ENCODE data around the gene EXOC6. TPM values are rescaled to one million over a fixed set of nuclear protein-coding genes. Genes with fewer than 3 reads are reported as not detected.
"Not testable (repeated sequence)": the region's sequence is repeated elsewhere in the genome, so short reads cannot be mapped to it uniquely, and the experiment has no call there.

Gene EXOC6
- total RNA-seq, 1 donor = 13.5 TPM

- H3K9me3 ChIP-seq (ENCODE audit: low read depth, low read length) = peaks cover 8% of the 10 kb centered on the region
- no peaks in the 10 kb centered on the region for H3K4me1 ChIP-seq (ENCODE audit: insufficient read depth, low read length)
- H3K4me3 ChIP-seq (ENCODE audit: low read length) = no peak overlapping the region
- no peaks in the 10 kb centered on the region for H3K27me3 ChIP-seq (ENCODE audit: insufficient read depth, low read length)
Observed at GRCh38 chr10:92920866-92921265, 72.5 kb downstream of the EXOC6 start.

GRCh38 chr10:92923416-92923815 is 75.1 kb downstream of the EXOC6 start:
- Histone ChIP-seq H3K9me3 (ENCODE audit: low read depth, low read length) (peaks cover 8% of the 10 kb centered on the region), H3K4me3 (ENCODE audit: low read length) (no peak overlapping the region), H3K27me3 (ENCODE audit: insufficient read depth, low read length) (no peaks in the 10 kb centered on the region), H3K4me1 (ENCODE audit: insufficient read depth, low read length) (no peaks in the 10 kb centered on the region)

- Histone ChIP-seq H3K4me1 (ENCODE audit: insufficient read depth, low read length) (no peaks in the 10 kb centered on the region), H3K9me3 (ENCODE audit: low read depth, low read length) (no peaks in the 10 kb centered on the region), H3K4me3 (ENCODE audit: low read length) (no peak overlapping the region), H3K27me3 (ENCODE audit: insufficient read depth, low read length) (no peaks in the 10 kb centered on the region)
Observed at GRCh38 chr10:92929896-92930295, 81.6 kb downstream of the EXOC6 start.

GRCh38 chr10:92931597-92931996 is 83.3 kb downstream of the EXOC6 start:
- Histone ChIP-seq H3K27me3 (ENCODE audit: insufficient read depth, low read length) (no peaks in the 10 kb centered on the region), H3K9me3 (ENCODE audit: low read depth, low read length) (no peaks in the 10 kb centered on the region), H3K4me1 (ENCODE audit: insufficient read depth, low read length) (no peaks in the 10 kb centered on the region), H3K4me3 (ENCODE audit: low read length) (no peak overlapping the region)

- Histone ChIP-seq H3K27me3 (ENCODE audit: insufficient read depth, low read length) (no peaks in the 10 kb centered on the region), H3K4me3 (ENCODE audit: low read length) (no peak overlapping the region), H3K9me3 (ENCODE audit: low read depth, low read length) (no peaks in the 10 kb centered on the region), H3K4me1 (ENCODE audit: insufficient read depth, low read length) (no peaks in the 10 kb centered on the region)
Observed at GRCh38 chr10:92937876-92938275, 89.6 kb downstream of the EXOC6 start.

- no peaks in the 10 kb centered on the region for H3K9me3 ChIP-seq (ENCODE audit: low read depth, low read length)
- H3K27me3 ChIP-seq (ENCODE audit: insufficient read depth, low read length) = no peaks in the 10 kb centered on the region
- H3K4me3 ChIP-seq (ENCODE audit: low read length) = no peak overlapping the region
- H3K4me1 ChIP-seq (ENCODE audit: insufficient read depth, low read length) = no peaks in the 10 kb centered on the region
Observed at GRCh38 chr10:92938841-92939240, 90.5 kb downstream of the EXOC6 start.

- Histone ChIP-seq H3K4me1 (ENCODE audit: insufficient read depth, low read length) (no peaks in the 10 kb centered on the region), H3K4me3 (ENCODE audit: low read length) (no peak overlapping the region), H3K27me3 (ENCODE audit: insufficient read depth, low read length) (no peaks in the 10 kb centered on the region), H3K9me3 (ENCODE audit: low read depth, low read length) (no peaks in the 10 kb centered on the region)
Observed at GRCh38 chr10:92942226-92942625, 93.9 kb downstream of the EXOC6 start.

- no peaks in the 10 kb centered on the region for H3K9me3 ChIP-seq (ENCODE audit: low read depth, low read length)
- no peak overlapping the region for H3K4me3 ChIP-seq (ENCODE audit: low read length)
- no peaks in the 10 kb centered on the region for H3K27me3 ChIP-seq (ENCODE audit: insufficient read depth, low read length)
- H3K4me1 ChIP-seq (ENCODE audit: insufficient read depth, low read length) = no peaks in the 10 kb centered on the region
Observed at GRCh38 chr10:92946491-92946890, 98.2 kb downstream of the EXOC6 start.

- not testable (repeated sequence) for H3K9me3 ChIP-seq (ENCODE audit: low read depth, low read length); H3K27me3 ChIP-seq (ENCODE audit: insufficient read depth, low read length); H3K4me3 ChIP-seq (ENCODE audit: low read length); H3K4me1 ChIP-seq (ENCODE audit: insufficient read depth, low read length)
Observed at GRCh38 chr10:92952573-92952972, 104.3 kb downstream of the EXOC6 start.

GRCh38 chr10:92957223-92958010 is 109.1 kb downstream of the EXOC6 start:
- H3K4me3 ChIP-seq (ENCODE audit: low read length) = no peak overlapping the region
- no peaks in the 10 kb centered on the region for H3K9me3 ChIP-seq (ENCODE audit: low read depth, low read length)
- no peaks in the 10 kb centered on the region for H3K4me1 ChIP-seq (ENCODE audit: insufficient read depth, low read length)
- H3K27me3 ChIP-seq (ENCODE audit: insufficient read depth, low read length) = no peaks in the 10 kb centered on the region

GRCh38 chr10:92961638-92962037 is 113.3 kb downstream of the EXOC6 start:
- no peak overlapping the region for H3K4me3 ChIP-seq (ENCODE audit: low read length)
- no peaks in the 10 kb centered on the region for H3K27me3 ChIP-seq (ENCODE audit: insufficient read depth, low read length)
- H3K4me1 ChIP-seq (ENCODE audit: insufficient read depth, low read length) = no peaks in the 10 kb centered on the region
- H3K9me3 ChIP-seq (ENCODE audit: low read depth, low read length) = no peaks in the 10 kb centered on the region

- H3K9me3 ChIP-seq (ENCODE audit: low read depth, low read length) = no peaks in the 10 kb centered on the region
- no peaks in the 10 kb centered on the region for H3K4me1 ChIP-seq (ENCODE audit: insufficient read depth, low read length)
- no peaks in the 10 kb centered on the region for H3K27me3 ChIP-seq (ENCODE audit: insufficient read depth, low read length)
- no peak overlapping the region for H3K4me3 ChIP-seq (ENCODE audit: low read length)
Observed at GRCh38 chr10:92965314-92965713, 117.0 kb downstream of the EXOC6 start.

- H3K27me3 ChIP-seq (ENCODE audit: insufficient read depth, low read length) = no peaks in the 10 kb centered on the region
- no peak overlapping the region for H3K4me3 ChIP-seq (ENCODE audit: low read length)
- no peaks in the 10 kb centered on the region for H3K9me3 ChIP-seq (ENCODE audit: low read depth, low read length)
- H3K4me1 ChIP-seq (ENCODE audit: insufficient read depth, low read length) = no peaks in the 10 kb centered on the region
Observed at GRCh38 chr10:92967641-92968040, 119.3 kb downstream of the EXOC6 start.

GRCh38 chr10:92969151-92969550 is 120.8 kb downstream of the EXOC6 start:
- H3K27me3 ChIP-seq (ENCODE audit: insufficient read depth, low read length) = no peaks in the 10 kb centered on the region
- H3K9me3 ChIP-seq (ENCODE audit: low read depth, low read length) = no peaks in the 10 kb centered on the region
- no peaks in the 10 kb centered on the region for H3K4me1 ChIP-seq (ENCODE audit: insufficient read depth, low read length)
- no peak overlapping the region for H3K4me3 ChIP-seq (ENCODE audit: low read length)

- Histone ChIP-seq H3K9me3 (ENCODE audit: low read depth, low read length) (no peaks in the 10 kb centered on the region), H3K27me3 (ENCODE audit: insufficient read depth, low read length) (no peaks in the 10 kb centered on the region), H3K4me3 (ENCODE audit: low read length) (no peak overlapping the region), H3K4me1 (ENCODE audit: insufficient read depth, low read length) (no peaks in the 10 kb centered on the region)
Observed at GRCh38 chr10:92970301-92971070, 122.2 kb downstream of the EXOC6 start.
